GM20431 (cell line): ENCODE results near the gene TEDC1.

Experiments used
- in situ Hi-C: fragments of 300-500 bp; cut with MseI, MboI; formaldehyde crosslinking; loops from one replicate; pipeline ENCODE4 v1.15.0; 2020; ENCODE audit warnings: low sequenced_read_pairs; ENCODE audit not compliant: unreplicated experiment

The TEDC1 gene, protein sequence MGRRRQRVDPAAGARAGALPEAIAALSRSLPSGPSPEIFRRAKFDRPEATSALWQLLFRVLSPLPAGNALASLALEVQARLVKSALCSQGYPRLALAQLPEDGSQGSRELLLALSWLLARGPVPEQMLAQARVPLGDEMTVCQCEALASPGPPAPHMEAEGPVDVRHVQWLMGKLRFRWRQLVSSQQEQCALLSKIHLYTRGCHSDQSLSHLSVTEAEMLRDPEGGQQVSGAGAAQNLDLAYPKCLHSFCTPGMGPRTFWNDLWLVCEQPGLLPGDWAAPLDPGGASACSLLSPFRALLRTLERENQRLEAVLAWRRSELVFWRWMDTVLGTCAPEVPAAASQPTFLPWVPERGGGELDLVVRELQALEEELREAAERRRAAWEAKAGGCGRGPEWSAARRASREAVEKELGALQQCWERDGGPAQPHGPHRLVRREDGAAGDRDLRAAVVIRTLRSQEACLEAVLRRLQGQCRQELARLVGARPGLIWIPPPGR

DNA sequence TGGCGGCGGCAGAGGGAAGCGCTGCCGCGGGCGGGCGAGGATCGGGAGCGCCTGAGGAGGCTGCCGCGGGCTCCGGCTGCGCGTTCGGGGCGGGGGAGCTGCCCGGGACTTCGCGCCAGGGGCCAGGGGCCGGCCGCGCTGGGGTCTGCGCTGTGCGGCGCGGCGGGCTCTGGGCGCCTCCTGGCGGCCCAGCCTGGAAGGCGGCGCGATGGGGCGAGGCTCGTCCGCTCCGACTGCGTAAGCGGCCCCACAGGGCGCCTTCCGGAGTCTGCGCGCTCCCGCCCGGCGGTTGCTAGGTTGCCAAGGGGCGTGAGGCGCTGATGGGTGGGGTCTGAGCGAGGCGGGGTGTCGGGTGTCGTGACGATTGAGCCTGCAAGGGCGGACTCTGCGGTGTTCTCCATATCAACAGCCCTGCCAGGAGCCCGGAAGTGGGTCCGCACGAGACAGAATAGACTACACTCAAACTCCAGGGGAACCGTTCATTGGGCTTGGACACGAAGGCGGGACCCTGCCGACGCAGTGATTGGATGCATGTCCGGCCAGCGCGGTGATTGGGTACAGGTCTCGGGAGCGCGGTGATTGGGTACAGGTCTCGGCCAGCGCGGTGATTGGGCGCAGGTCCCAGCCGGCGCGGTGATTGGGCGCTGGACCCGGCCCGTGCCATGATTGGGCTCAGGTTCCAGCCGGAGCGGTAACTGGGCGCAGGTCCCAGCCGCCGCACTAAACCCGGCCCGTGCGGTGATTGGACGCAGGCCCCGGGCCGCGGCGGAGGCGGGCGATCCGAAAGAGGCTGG, at the start of gene TEDC1:
Gene TEDC1 (plus strand): TSS at position 675 of the 794 bp plus-strand sequence. CDS start 130 bp downstream, outside the sequence.
- in situ Hi-C loops: no loop called here

DNA sequence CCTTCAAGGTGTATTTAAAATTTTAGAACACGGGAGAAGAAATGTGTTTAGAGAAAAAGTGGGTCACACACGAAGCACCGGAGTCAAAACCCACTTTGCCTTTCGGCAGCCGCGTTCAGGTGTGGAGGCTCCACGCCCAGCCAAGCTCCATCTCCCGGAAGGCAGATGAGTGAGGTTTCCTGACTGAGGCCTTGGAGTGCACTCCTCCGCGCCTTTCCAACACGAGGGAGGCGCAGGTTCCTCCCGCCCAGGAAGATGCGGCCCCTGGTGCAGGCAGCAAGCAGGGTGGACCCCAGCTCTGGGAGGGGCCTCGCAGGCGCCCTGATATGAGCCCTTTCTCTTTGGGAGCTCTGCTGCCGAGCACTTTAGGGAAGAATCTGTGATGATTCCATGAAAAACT, 48.9 kb upstream of the TEDC1 start:
- in situ Hi-C loops: no loop called here

DNA sequence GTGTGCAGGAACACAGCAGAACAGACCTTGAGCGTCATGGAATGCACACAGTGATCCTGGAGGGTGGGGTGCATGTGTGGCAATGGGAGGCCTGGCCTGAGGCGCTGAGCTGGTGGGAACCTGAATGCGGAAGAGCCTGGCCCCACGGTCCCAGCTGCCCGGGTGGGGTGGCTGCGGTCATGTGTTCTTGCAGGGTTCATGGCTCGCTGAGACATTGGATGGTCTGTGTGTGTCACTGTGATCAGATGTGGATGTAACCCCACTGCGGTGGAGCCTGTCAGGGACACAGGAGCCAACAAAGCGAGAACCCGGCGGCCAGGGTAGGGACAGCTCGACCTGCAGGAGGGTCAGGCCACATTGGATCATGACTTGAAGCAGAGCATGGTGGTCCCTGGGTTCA, 48.2 kb upstream of the TEDC1 start:
- in situ Hi-C loops: no loop called here

DNA sequence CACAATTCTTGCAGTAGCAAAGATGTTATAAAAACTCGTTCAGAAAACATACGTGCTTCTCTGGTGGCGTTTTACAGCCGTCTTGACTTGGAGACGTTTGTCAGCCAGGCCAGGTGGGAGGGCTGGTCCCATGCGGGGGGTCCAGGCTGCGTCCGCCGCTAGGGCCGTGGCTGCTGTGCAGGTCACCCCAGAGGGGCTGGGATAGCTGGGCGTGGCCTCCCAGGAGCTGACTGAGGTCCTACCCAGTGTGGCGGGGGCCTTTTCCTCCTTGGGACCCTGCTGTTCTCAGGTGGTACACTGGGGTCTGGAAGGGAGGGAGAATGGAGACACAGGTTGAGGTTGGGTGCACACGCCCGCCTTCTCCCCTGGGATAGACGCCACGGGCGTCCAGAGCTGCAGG, 46.2 kb upstream of the TEDC1 start:
- in situ Hi-C loops: no loop called here

DNA sequence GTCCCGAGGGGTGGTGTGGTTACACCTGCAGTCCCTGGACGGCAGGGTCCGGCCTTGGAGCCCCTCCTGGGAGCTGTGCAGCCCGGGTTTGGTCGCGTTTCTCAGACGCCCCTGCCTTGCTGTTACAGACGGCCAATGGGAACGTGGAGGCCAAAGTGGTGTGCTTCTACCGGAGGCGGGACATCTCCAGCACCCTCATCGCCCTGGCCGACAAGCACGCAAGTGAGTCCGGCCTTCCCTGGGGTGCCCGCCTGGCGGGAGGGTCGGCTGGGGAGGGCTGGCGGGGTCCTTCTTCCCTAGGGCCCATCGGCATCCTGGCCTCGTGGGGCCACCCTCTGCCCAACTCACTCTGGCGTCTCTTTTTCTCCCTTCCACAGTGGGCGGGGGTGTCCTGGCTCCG, 45.8 kb upstream of the TEDC1 start:
- in situ Hi-C loops: no loop called here

DNA sequence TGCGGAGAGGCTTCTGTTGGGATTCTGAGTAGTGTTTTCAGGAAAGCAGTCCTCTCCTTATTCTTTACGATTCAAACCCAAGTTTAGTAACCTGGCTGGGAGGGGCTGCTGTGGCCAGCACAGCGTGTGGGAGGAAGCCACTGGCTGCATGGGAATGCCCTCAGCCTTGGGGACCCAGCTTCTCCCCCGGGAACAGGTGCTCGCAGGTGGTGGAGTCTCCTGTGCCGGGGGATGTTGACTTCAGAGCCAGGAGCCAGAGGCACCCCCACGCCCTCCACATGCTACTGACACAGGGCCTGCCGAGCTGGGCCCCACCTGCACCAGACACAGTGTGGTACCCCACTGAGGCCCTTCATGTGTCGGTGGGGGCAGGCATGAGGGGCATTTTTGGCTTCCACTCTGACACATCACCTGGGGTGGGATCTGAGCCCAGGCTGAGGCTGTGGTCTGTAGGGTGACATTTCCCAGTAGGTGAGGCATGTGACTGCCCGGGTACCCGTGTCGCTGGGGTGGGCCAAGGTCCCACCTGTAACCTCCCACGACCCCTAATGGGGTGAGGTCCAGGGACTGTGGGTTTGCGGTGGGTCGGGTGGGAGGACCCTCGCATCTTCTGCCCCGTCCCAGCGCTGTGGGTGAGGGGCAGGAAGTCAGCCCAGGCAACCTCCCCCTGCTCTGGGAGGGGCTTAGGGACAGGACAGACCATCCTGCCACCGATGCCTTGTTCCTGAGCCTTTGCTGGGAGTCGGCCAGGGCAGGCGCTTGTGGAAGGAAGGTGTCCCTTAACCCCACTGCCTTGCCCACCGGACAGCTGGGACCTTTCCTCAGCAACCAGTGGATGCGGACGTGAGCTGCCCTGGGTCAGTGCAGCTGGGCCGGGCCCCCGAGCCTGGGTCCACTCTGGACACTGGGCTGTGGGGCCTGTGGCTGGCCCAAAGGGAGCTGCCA, 44.9 kb upstream of the TEDC1 start:
- in situ Hi-C loops: no loop called here

DNA sequence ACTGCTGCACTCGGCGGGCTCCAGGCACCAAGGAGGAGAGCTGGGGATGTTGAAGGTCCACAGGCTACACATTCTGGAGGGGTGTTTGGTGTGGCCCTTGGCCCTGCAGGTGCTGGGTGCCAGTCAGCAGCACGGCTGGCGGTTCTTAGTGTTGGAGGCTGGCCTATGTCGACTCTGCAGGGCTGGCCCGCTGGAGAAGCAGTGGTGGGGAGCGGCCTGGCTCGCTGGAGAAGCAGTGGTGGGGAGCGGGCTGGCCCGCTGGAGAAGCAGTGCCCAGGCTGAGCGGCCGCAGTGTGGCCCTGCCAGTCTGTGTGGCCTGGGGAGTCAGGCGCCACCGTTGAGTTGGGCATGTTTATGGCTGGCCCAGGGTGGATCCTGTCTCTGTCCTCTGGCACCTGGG, 44.1 kb upstream of the TEDC1 start:
- in situ Hi-C loops: no loop called here

DNA sequence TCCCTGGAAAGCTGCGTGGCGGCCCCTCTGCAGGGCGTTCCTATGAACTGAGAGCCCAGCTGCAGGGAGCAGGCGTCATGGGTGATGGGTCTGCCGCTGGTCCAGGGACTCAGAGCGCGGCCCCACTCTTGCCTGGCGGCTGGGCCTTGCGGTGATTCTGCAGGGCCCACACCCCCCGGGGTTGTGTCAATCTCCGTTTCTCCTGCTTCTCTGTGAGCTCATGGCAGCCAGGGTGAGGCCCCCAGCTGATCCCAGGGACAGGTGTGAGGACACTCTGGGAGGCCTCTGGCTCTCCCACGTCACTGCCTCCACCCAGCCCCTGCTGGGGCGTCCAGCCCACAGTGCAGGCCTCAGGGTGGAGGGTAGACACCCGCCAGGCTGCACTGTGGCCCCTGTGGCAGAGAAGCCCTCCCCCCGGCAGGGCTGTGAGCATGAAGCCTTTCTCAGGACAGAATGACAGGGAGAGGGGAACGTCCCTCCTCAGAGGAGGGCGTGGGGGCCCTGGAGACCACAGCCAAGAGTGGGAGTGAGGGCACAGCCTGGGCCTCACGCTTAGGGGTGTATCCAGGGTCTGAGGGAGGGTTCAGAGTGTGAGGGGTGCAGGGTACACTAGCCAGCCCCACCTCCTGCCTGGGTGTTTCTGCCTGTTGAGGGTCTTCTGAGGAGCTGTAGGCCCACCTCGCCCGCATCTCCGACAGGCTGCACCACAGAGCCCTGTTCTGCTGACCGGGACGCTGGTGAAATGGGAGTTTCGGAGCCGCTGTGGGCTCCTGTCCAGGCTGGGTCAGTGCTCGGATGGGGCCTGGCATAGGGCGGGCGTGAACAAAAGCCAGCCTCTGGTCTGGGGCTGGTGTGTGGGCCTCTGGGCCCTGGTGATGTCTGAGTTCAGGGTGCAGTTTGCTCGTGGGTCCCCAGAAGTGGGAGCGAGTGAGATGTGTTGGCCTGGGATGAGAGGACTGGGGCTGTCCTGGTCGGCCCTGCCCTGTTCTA, 43.1 kb upstream of the TEDC1 start:
- in situ Hi-C loops: no loop called here

DNA sequence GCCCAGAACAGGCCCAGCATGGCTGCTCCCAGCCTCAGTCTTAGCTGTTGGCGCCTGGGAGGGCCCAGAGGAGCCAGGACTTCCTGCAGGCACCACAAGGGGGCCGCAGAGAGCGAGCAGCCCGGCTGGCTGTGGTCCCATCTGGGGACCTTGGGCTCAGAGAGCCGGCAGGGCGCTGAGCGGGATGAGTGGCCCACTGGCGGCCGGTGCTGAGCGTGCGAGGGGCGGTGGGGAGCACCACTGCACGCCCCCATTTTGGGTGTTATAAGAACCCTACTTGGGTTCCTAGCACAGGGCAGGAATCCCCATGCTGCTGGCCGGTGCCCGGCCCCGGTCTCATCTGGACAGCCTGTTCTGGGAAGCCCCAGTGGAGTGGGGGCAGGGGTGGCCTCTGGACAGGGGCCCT, 42.3 kb upstream of the TEDC1 start:
- in situ Hi-C loops: no loop called here

DNA sequence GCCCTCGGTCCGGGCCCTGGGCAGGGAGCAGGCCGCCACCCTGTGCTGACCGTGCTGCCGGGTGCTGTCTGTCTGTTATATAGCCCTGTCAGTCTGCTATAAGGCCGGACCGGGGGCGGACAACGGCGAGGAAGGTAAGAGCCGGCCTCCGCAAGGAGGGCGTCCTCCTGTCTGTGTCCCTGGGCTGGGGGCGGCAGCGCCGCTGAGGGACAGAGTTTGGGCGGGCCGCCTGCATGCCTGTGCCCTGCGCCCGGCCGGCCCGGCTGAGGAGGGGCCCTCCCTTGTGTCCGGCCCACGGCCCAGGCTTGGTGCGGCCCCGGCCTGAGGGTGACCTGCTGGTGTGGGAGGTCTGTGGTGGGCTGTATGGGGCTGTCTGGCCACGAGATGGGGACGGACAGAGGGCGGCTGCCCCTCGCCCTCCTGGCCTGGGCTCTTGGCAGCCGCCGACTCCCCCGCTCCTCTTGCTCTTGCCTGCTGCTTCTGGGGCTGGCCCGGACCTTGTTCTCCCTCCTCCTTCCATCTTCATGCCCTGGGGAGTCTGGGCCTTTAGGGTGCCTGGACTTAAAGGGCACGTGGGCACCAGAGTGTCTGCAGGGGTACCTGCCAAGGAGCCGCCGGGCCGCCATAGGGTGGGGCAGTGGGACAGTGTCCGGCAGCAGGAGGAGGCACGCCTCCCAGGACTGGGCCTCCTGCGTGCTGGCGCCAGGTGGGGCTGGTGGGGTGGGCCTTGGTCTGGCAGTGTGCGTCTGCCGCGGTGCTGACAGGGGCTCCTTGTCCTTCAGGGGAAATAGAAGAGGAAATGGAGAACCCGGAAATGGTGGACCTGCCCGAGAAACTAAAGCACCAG, 41.5 kb upstream of the TEDC1 start:
- in situ Hi-C loops: no loop called here

DNA sequence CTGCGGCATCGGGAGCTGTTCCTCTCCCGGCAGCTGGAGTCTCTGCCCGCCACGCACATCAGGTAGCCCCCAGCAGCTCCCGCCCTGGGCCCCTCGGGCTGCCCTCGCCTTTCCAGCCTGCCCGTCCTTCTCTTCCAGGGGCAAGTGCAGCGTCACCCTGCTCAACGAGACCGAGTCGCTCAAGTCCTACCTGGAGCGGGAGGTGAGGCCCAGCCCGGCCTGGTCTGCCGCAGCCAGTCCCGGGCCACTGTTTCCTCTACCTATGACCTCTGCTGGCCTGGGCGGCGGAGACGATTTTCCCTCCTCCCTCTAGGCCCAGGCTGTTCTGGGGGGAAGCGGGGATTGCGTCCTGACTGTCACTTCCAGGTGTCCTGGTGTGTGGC, 40.9 kb upstream of the TEDC1 start:
- in situ Hi-C loops: no loop called here

DNA sequence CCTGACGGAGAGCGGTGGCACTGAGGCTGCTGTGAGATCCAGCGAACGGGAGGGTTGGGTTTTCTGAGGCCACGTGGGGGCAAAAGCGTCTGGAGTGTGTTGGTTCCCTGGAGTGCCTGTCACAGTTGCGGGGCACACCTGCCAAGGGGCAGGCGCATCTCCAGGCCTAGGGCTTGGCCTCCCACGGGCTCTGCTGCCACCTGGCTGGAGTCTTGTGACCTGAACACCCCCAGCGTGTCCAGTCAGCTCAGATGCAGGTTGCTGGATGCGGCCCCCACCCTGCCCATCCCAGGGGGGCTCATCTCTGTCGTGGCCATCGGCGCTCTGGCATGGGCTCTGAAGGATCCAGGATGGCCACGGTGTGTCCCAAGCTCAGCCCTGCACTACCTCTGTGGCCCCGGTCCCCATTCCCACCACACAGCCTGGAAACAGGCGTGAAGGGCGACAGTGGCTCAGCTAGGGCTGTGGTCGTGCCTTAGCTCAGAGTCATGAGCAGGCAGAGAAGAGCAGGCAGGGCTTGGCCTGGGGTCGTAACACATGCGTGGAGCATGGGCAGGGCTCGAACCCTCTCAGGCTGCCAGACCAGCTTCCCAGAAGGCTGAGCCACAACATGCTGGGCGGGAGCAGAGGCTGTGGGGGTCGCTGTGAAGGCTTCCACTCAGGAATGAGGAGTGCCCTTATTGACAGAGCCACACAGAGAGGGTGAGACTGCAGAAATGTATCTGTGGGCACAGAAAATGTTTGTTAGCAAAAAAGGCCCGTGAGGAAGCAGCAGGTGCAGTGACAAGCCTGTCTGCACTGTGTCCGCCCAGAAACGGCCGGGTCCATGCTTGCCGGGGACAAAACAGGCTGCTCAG, 40.0 kb upstream of the TEDC1 start:
- in situ Hi-C loops: no loop called here

DNA sequence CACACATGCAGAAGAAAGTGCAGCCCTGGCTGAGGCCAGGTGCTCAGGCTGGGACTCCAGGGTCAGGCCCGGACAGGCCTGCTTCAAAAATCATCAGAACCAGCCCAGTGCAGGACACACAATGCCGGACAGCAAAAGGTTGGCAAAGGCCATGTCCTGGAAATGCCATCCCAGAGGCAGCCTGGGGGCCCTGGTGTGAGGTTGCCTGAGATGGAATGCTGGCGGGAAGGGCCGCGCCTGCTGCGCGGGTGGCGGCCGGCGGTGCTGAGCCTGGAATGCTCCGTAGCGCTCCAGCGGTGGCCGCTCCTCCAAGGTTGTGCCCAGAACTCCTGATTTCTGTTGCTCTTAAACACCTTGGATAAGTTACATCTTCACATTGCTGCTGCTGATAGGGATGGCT, 38.1 kb upstream of the TEDC1 start:
- in situ Hi-C loops: no loop called here

DNA sequence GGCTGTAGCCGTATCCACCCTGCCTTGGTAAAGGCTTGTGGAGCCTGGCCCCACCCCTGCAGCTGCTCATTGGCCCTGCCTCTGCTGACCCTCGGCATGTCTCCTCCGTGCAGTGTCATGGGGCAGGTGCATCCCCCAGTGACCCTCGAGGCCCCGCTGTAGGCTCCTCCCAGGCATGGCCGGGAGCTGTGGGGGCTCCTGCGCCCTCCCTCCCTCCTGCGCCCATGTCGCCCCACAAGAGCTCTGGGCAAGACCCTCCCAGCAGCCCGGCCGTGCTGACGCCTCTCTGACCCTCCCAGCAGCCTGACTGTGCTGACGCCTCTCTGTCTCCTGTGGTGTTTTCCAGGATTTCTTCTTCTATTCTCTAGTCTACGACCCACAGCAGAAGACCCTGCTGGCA, 37.2 kb upstream of the TEDC1 start:
- in situ Hi-C loops: no loop called here

DNA sequence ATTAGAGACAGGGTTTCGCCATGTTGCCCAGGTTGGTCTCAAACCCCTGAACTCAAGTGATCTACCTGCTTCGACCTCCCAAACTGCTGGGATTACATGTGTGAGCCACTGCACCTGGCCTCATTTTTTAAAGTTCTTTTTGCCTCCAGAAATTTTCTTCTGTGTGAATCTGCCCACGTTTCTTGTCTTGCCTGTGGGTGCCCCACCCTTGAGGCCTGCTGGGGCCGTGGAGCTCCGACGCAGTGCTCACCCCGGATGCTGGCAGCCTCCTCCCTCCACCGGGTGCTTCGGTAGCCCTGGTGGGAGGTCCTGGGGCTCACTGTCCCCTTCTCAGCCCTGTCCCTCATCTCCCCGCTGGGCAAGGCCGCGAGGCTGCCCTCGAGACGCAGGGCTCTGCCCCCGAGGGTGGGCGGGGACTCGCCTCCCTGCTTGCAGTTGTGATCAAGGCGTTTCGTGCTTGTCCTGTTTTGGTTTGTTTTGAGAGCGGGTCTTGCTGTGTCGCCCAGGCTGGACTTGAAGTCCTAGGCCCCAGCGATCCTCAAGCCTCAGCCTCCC, 35.9 kb upstream of the TEDC1 start:
- in situ Hi-C loops: no loop called here

DNA sequence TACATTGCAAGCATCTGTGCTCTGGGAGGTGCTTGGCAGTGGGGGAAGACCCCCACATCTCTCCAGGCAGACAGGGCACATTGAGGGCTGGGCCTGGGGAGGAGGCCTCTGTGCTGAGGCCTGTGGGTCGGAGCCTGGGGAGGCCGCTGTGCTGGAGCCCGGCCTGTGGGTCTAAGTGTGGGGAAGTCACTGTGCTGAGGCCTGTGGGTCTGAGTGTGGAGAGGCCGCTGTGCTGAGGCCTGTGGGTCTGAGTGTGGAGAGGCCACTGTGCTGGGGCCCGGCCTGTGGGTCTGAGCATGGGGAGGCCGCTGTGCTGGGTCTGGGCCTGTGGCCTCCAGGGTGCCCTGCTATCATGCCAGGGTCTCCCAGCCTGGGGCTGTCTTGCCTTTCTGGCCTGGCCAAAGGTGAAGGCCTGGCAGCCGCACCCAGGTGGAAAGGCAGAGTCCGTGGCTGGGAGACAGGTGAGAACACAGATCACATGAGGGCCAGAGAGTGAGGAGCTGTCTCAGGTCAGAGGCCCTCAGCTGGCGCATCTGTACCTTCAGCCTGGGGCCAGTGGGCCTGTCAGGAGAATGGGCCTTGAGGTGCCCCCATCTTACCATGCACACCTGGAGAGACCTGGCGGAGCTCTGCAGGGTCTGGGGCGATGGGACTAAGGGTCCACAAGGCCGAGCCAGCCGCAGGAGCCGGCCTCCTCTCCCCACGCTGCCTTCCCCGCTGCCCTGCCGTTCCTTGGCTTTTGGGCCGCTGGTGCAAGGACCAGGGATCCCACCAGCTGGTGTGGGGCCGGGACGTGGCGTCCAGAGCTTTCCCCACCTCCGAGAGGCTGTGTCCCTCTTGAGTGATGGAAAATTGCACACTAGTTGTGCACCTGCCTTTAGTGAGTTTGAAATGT, 35.0 kb upstream of the TEDC1 start:
- in situ Hi-C loops: no loop called here
